Skeletal muscle satellite cell (primary cell): ENCODE data around the gene LMF1.

ENCODE experiments used
- H3K27me3 ChIP-seq: 2 replicates; pipeline ENCODE4 v1.7.0; 2013; ENCODE audit warnings: low read length; ENCODE audit not compliant: control insufficient read depth, insufficient read depth
- H3K36me3 ChIP-seq: 2 replicates; pipeline ENCODE4 v1.7.0; 2013; ENCODE audit warnings: mild to moderate bottlenecking, control low read depth, low read length; ENCODE audit not compliant: insufficient read depth
- H3K4me1 ChIP-seq: 2 replicates; pipeline ENCODE4 v1.7.0; 2013; ENCODE audit warnings: low read length; ENCODE audit not compliant: control insufficient read depth, insufficient read depth
- H3K4me2 ChIP-seq: 2 replicates; pipeline ENCODE4 v1.7.0; 2013; ENCODE audit warnings: mild to moderate bottlenecking, low read length
- H3K4me3 ChIP-seq: 2 replicates; pipeline ENCODE4 v1.7.0; 2013; ENCODE audit warnings: low read length
- H3K9ac ChIP-seq: 2 replicates; pipeline ENCODE4 v1.7.0; 2013; ENCODE audit warnings: mild to moderate bottlenecking, low read depth, low read length, moderate library complexity
- H3K9me3 ChIP-seq: replicated peaks from 2 replicates; pipeline ENCODE4 v1.7.0; 2013; ENCODE audit warnings: mild to moderate bottlenecking, control low read depth, low read length

The LMF1 gene

DNA sequence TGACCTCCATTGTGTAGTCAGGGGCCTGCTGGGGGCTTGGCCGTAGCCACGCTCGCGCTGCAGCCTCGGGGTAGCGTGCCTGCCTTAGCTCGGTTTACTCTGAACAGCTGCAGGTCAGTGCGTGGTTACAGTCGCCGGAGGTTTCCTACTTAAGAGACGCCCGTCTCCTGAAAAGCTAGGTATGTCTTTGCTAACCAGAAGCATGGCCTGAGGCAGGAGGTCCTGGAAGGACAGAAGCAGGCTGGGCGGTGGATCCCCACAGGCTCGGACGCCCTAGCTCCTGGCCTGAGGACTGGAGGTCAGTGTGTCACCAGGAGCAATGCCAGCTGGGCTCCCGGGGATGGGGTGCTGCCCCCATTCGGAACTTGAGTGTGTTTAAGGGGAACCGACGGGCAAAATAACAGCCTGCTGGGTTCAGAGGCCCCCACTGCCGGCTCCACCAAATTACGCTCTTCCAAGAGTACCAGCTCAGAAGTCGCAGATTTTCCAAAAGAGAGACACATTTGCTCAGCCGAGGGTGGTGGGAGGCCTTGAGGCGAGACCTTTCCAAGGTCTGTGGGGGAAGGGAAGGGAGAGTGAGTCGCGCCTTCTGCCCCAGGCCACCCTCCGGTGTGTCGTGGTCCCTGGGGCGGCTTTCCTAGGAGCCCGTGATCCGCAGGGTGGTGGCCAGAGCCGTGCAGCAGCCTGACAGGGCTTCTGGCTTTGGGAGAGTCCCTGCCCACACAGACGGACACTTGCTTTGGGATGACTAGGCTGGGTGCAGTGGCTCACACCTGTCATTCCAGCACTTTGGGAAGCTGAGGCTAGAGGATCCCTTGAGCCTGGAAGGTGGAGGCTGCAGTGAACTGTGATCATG, 166.4 kb downstream of the LMF1 start:
- Histone ChIP-seq H3K9ac (no peak overlapping the region), H3K4me1 (peaks cover 4% of the 10 kb centered on the region), H3K27me3 (peaks cover 46% of the 10 kb centered on the region), H3K9me3 (no peaks in the 10 kb centered on the region), H3K4me2 (no peak overlapping the region), H3K4me3 (no peak overlapping the region), H3K36me3 (no peaks in the 10 kb centered on the region)

DNA sequence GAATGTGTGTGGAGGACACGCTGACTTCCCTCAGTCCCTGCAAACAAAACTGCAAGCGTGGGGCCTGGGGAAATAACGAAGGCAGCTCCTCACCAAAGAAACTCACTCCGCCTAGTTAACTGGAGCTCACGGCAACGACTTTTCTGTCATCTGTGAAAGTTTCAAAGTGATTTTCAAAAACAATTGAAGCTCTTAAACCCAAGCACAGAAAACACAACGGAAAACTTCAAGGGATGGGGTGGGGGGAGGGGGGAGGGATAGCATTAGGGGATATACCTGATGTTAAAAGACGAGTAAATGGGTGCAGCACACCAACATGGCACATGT, 167.1 kb downstream of the LMF1 start:
- Histone ChIP-seq H3K27me3 (peaks cover 52% of the 10 kb centered on the region), H3K36me3 (no peaks in the 10 kb centered on the region), H3K4me1 (peaks cover 4% of the 10 kb centered on the region), H3K9me3 (no peaks in the 10 kb centered on the region), H3K9ac (no peak overlapping the region), H3K4me2 (no peak overlapping the region), H3K4me3 (no peak overlapping the region)
